MCF 10A (cell line): ENCODE data around the gene TLCD3B. TPM values are rescaled to one million over a fixed set of nuclear protein-coding genes. Genes with fewer than 3 reads are reported as not detected.

ENCODE experiments used
- BruUV-seq: library from RNA; stranded (reverse); fragments of 400-500 nt; replicated peaks from 2 replicates; lab custom pipeline; 2021; lab: Mats Ljungman, UMichigan
- CTCF ChIA-PET: fragments of 300-600 bp; sonication (Branson Sonifier 250); formaldehyde crosslinking; extraction: SDS; loops from one replicate; lab custom pipeline; 2021; ENCODE audit warnings: antibody characterized with exemption, inconsistent platforms; lab: Yijun Ruan, JAX
- POLR2A ChIA-PET: fragments of 300-600, 350-650 bp; sonication (Branson Sonifier 250); formaldehyde crosslinking; extraction: SDS; loops from one replicate; lab custom pipeline; 2020; ENCODE audit warnings: antibody characterized with exemption, inconsistent platforms; lab: Yijun Ruan, JAX
- DNase-seq: peaks from one replicate; pipeline ENCODE4 v3.0.0-alpha.2; 2018; ENCODE audit not compliant: unreplicated experiment
- H3K27ac Mint-ChIP-seq: one replicate; pipeline ENCODE4 v1.8.0; 2022; ENCODE audit warnings: mild to moderate bottlenecking, low read depth, mixed read lengths; ENCODE audit not compliant: unreplicated experiment
- H3K27me3 Mint-ChIP-seq: one replicate; pipeline ENCODE4 v1.8.0; 2022; ENCODE audit warnings: mixed read lengths; ENCODE audit not compliant: insufficient read depth, unreplicated experiment
- H3K36me3 Mint-ChIP-seq: one replicate; pipeline ENCODE4 v1.8.0; 2022; ENCODE audit warnings: mild to moderate bottlenecking, moderate library complexity, mixed read lengths; ENCODE audit not compliant: insufficient read depth, unreplicated experiment
- H3K4me1 Mint-ChIP-seq: one replicate; pipeline ENCODE4 v1.8.0; 2022; ENCODE audit warnings: mixed read lengths; ENCODE audit not compliant: insufficient read depth, unreplicated experiment
- H3K4me3 Mint-ChIP-seq: one replicate; pipeline ENCODE4 v1.8.0; 2022; ENCODE audit warnings: mild to moderate bottlenecking, moderate library complexity, mixed read lengths; ENCODE audit not compliant: unreplicated experiment
- H3K9me3 Mint-ChIP-seq: one replicate; pipeline ENCODE4 v1.8.0; 2022; ENCODE audit warnings: mixed read lengths; ENCODE audit not compliant: unreplicated experiment
- intact Hi-C: fragments of 100-400 bp; cut with micrococcal nuclease; formaldehyde crosslinking; loops from 2 replicates; pipeline ENCODE4 v1.14.1; 2022
- total RNA-seq: library from RNA; stranded (reverse); gene quantifications from 2 replicates; pipeline ENCODE4 v1.2.3, GENCODE V29; 2022
- TF ChIP-seq, protein P1 (sequence below): fragments of 200-600 bp; IDR thresholded peaks from one replicate; pipeline ENCODE4 v1.8.0; 2022; ENCODE audit warnings: antibody characterized with exemption, mild to moderate bottlenecking; ENCODE audit not compliant: unreplicated experiment

The TLCD3B gene
- total RNA-seq, 1 experiment from 2014 or later: 0.21 TPM

DNA sequence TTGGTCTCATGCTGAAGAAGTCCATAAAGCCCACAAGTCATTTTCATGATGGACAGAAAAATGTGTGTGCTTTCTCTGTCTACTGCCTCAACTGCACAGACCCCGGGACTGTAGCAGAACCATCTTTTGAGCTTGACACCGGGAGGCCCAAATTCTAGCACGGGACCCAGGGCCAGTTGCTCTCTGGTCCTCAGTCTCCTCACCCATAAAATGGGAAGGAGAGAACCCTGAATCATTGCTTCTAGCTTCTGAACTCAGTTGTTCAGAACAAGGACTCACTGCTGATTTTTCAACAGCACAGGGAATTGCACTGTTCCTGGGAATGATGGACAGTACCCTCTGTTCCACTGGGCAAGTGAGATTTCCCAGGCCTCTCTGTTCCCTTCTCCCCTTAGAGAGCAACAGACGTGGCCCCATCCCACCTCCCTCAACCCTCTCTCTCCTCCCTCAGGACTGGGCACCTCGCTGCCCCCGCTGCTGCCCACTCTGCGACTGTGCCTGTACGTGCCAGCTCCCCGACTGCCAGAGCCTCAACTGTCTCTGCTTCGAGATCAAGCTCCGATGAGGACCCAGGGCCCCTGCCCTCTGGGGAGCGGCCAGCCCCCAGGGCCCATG, 32.3 kb upstream of the TLCD3B start:
- intact Hi-C loops: no loop called here
- ChIA-PET POLR2A (interaction anchor here (1.4 to 6.7 kb wide), 3 partner anchors 8 to 20 kb away, joined by 4 to 173 read pairs (median 155); partner anchors contain the start of gene PPP4C), CTCF (interaction anchor here (0.6 to 1.6 kb wide), 7 partner anchors 8 to 368 kb away, joined by 3 to 5 read pairs (median 3); partner anchors contain the start of genes KIF22 and TLCD3B)
- Mint-ChIP-seq H3K4me3 (peak overlapping the region; percentile 97), H3K4me1 (peaks cover 25% of the 10 kb centered on the region), H3K36me3 (peaks cover 32% of the 10 kb centered on the region), H3K9me3 (no peaks in the 10 kb centered on the region), H3K27me3 (no peaks in the 10 kb centered on the region), H3K27ac (peak overlapping the region; percentile 95)
- BruUV-seq: no TSS peak
- TF ChIP-seq, protein P1, sequence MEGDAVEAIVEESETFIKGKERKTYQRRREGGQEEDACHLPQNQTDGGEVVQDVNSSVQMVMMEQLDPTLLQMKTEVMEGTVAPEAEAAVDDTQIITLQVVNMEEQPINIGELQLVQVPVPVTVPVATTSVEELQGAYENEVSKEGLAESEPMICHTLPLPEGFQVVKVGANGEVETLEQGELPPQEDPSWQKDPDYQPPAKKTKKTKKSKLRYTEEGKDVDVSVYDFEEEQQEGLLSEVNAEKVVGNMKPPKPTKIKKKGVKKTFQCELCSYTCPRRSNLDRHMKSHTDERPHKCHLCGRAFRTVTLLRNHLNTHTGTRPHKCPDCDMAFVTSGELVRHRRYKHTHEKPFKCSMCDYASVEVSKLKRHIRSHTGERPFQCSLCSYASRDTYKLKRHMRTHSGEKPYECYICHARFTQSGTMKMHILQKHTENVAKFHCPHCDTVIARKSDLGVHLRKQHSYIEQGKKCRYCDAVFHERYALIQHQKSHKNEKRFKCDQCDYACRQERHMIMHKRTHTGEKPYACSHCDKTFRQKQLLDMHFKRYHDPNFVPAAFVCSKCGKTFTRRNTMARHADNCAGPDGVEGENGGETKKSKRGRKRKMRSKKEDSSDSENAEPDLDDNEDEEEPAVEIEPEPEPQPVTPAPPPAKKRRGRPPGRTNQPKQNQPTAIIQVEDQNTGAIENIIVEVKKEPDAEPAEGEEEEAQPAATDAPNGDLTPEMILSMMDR: no peak
- no peak for DNase-seq

DNA sequence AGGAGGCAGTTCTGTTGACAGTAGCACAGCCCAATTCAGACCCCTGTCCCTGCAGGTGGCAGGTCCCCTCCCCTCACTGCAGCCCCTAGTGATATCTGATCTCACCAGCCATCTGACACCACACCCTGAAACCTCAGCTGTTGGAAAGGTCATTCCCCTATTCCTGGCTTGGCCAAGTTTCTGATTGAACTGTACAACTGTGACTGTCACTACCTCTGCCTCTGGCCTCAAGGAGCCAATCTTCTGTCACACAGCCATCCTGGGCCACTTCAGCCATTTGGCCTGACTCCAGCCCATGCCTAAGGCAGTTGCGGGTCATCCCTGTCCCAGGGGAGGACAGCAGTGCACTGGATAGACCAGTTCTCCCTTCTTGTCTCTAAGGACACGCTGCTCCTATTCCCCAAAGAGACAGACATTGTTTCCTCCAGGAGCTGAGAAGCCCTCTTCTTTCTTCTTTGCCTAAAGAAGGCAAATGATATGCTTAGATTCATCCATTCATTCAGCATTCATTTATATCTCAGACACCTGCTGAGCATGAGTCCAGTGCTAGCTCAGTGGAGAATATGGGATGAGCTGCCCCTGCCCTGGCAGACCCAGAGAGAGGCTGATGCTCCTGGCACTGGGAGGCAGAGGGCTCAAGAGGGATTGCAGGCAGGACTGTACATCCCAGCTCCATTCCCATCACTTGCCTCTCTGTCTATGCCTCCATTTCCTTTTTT, 29.9 kb upstream of the TLCD3B start:
- Mint-ChIP-seq H3K36me3 (peaks cover 10% of the 10 kb centered on the region), H3K4me1 (peaks cover 13% of the 10 kb centered on the region), H3K27me3 (no peaks in the 10 kb centered on the region), H3K27ac (no peak overlapping the region), H3K4me3 (no peak overlapping the region), H3K9me3 (no peaks in the 10 kb centered on the region)
- intact Hi-C loops: no loop called here
- ChIA-PET CTCF (no interaction called here), POLR2A (interaction anchor here (0.6 kb wide), 1 partner anchor 395 kb away, joined by 3 read pairs; no protein-coding TSS in a partner anchor)
- no TSS peak for BruUV-seq
- DNase-seq: no peak
- TF ChIP-seq, protein P1: no peak

DNA sequence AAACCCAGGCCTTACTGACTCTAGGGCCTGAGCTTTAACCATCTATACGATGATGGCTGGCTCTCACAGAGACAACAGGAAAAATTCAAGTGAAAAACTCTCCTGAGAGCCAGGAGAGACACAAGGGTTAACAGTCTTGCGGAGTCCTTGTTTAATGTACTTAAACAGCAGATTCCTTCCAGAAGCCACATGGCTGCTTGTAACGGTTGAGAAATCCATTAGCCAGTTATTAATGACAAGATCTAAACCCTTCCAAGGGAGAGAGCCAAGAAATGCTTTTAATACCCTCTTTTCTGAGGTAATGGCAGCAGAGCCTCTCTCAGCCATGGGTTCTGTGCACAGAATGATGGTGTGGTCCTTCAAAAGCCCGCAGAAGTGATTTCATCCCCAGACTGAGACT, 29.3 kb upstream of the TLCD3B start:
- Mint-ChIP-seq H3K9me3 (no peaks in the 10 kb centered on the region), H3K4me1 (peaks cover 17% of the 10 kb centered on the region), H3K27me3 (no peaks in the 10 kb centered on the region), H3K36me3 (peaks cover 10% of the 10 kb centered on the region), H3K27ac (no peak overlapping the region), H3K4me3 (no peak overlapping the region)
- ChIA-PET CTCF (no interaction called here), POLR2A (no interaction called here)
- intact Hi-C loops: no loop called here
- TF ChIP-seq, protein P1: no peak
- no TSS peak for BruUV-seq
- DNase-seq: no peak

DNA sequence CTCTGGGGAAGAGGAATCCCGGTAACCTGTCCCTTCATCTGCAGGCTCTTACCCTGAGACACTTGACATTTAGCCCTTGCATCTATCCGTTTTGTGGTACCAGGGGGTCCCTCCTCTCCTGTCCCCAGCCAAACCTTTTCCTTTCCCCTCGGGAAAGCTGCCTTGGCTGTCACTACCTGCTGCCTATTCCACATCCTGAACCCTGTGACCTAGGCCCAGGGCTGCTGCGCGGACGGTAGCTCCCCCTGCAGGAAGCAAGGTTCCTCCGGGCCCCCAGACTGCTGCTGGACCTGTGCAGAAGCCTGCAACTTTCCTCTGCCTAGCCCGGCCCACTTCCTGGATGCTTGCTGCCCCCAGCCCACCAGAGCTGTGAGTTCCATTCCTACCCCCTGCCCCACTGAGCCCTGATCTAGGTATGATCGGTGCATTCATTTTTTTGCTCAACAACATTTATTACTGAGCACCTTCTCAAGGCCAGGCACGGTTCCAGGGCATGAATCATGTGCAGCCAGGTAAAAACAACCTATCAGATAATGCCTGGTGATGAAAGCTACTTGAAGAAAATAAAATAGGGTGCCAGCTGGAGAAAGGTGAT, 24.0 kb upstream of the TLCD3B start:
- POLR2A ChIA-PET: interaction anchor here (0.5 to 6.5 kb wide), 14 partner anchors 10 to 316 kb away, joined by 3 to 173 read pairs (median 4); partner anchors contain the start of genes ALDOA, CORO1A, PPP4C and TBX6
- TF ChIP-seq, protein P1: peak; percentile 32

More for the DNA sequence above, 24.0 kb upstream of the TLCD3B start:
- H3K9me3 Mint-ChIP-seq: no peaks in the 10 kb centered on the region
- no peak overlapping the region for H3K27ac Mint-ChIP-seq
- H3K4me1 Mint-ChIP-seq: peaks cover 28% of the 10 kb centered on the region
- CTCF ChIA-PET: interaction anchor here (0.5 to 2.2 kb wide), 14 partner anchors 9 to 1236 kb away, joined by 3 to 13 read pairs (median 4); partner anchors contain the start of genes ALDOA and PPP4C
- H3K36me3 Mint-ChIP-seq: no peaks in the 10 kb centered on the region
- intact Hi-C loops: no loop called here
- peak overlapping the region; percentile 13 for H3K4me3 Mint-ChIP-seq
- no TSS peak for BruUV-seq
- DNase-seq: peak; percentile 77
- no peaks in the 10 kb centered on the region for H3K27me3 Mint-ChIP-seq
